Mesenchymal stem cell (in vitro differentiated cells and primary cell): ENCODE measurements around the gene WNT9A.

Source experiments
- DNase-seq: peaks from one replicate; pipeline ENCODE4 v3.0.0-alpha.2; 2013
- H2AFZ ChIP-seq: one replicate; pipeline ENCODE4 v1.6.1; 2013; ENCODE audit warnings: low read depth, mild to moderate bottlenecking, control low read depth, inconsistent platforms, low read length, moderate library complexity
- H2AK5ac ChIP-seq: 2 replicates; pipeline ENCODE4 v1.6.1; 2013; ENCODE audit warnings: low read length, moderate library complexity, mild to moderate bottlenecking, inconsistent platforms; ENCODE audit not compliant: severe bottlenecking
- H2BK120ac ChIP-seq: one replicate; pipeline ENCODE4 v1.6.1; 2013; ENCODE audit warnings: low read depth, mild to moderate bottlenecking, inconsistent platforms, low read length, moderate library complexity
- H2BK12ac ChIP-seq, 2 experiments: one replicate each; pipeline ENCODE4 v1.6.1; 2013; ENCODE audit warnings: inconsistent platforms in 2 of 2, low read length in 2 of 2, mild to moderate bottlenecking in 2 of 2, moderate library complexity in 2 of 2, control low read depth in 1 of 2
- H2BK15ac ChIP-seq: one replicate; pipeline ENCODE4 v1.6.1; 2013; ENCODE audit warnings: mild to moderate bottlenecking, low read depth, inconsistent platforms; ENCODE audit not compliant: poor library complexity, severe bottlenecking
- H2BK5ac ChIP-seq: 2 replicates; pipeline ENCODE4 v1.6.1; 2013; ENCODE audit warnings: low read depth, mild to moderate bottlenecking, low read length, control low read depth, inconsistent platforms; ENCODE audit not compliant: poor library complexity, severe bottlenecking
- H3K14ac ChIP-seq, 2 experiments: one replicate each; pipeline ENCODE4 v1.6.1; 2013; ENCODE audit warnings: inconsistent platforms in 2 of 2, low read length in 2 of 2, control low read depth in 1 of 2, mild to moderate bottlenecking in 1 of 2, moderate library complexity in 1 of 2
- H3K18ac ChIP-seq, 2 experiments: one replicate each; pipeline ENCODE4 v1.6.1; 2013; ENCODE audit warnings: inconsistent platforms in 2 of 2, low read length in 2 of 2, control low read depth in 1 of 2, low read depth in 1 of 2, mild to moderate bottlenecking in 1 of 2
- H3K23ac ChIP-seq, 2 experiments: one replicate each; pipeline ENCODE4 v1.6.1; 2013; ENCODE audit warnings: inconsistent platforms in 2 of 2, low read length in 2 of 2, mild to moderate bottlenecking in 2 of 2, moderate library complexity in 2 of 2, control low read depth in 1 of 2
- H3K27ac ChIP-seq: 2 replicates; pipeline ENCODE4 v1.5.1; 2013; ENCODE audit warnings: mild to moderate bottlenecking, moderate library complexity, low read length, control low read depth, inconsistent platforms; ENCODE audit not compliant: poor library complexity, severe bottlenecking
- H3K27me3 ChIP-seq, 2 experiments: 2 replicates each; pipeline versions ENCODE4 v1.6.1 to v1.7.0; 2013; ENCODE audit warnings: low read length in 2 of 2, mild to moderate bottlenecking in 2 of 2, moderate library complexity in 2 of 2, control low read depth in 1 of 2, inconsistent platforms in 1 of 2; ENCODE audit not compliant: control insufficient read depth in 1 of 2, insufficient read depth in 1 of 2
- H3K36me3 ChIP-seq, 2 experiments: 2 replicates each; pipeline versions ENCODE4 v1.6.1 to v1.7.0; 2013; ENCODE audit warnings: low read length in 2 of 2, control low read depth in 1 of 2, inconsistent platforms in 1 of 2, low read depth in 1 of 2, mild to moderate bottlenecking in 1 of 2; ENCODE audit not compliant: insufficient read depth in 2 of 2, control insufficient read depth in 1 of 2
- H3K4ac ChIP-seq, 2 experiments: one replicate each; pipeline ENCODE4 v1.6.1; 2013; ENCODE audit warnings: inconsistent platforms in 2 of 2, low read length in 2 of 2, mild to moderate bottlenecking in 2 of 2, moderate library complexity in 2 of 2, control low read depth in 1 of 2, low read depth in 1 of 2
- H3K4me1 ChIP-seq: 2 replicates; pipeline ENCODE4 v1.6.1; 2013; ENCODE audit warnings: low read depth, low read length, control low read depth; ENCODE audit not compliant: control insufficient read depth, insufficient read depth
- H3K4me2 ChIP-seq: 2 replicates; pipeline ENCODE4 v1.6.1; 2013; ENCODE audit warnings: low read length, mild to moderate bottlenecking, inconsistent platforms; ENCODE audit not compliant: poor library complexity, severe bottlenecking
- H3K4me3 ChIP-seq, 2 experiments: 2 replicates each; pipeline versions ENCODE4 v1.5.1 to v1.7.0; 2013; ENCODE audit warnings: low read length in 2 of 2, mild to moderate bottlenecking in 2 of 2, control low read depth in 1 of 2, low read depth in 1 of 2; ENCODE audit not compliant: insufficient read depth in 1 of 2
- H3K79me1 ChIP-seq: replicated peaks from 2 replicates; pipeline ENCODE4 v1.6.1; 2013; ENCODE audit warnings: mild to moderate bottlenecking, control low read depth, low read length, inconsistent platforms; ENCODE audit not compliant: poor library complexity, severe bottlenecking
- H3K9ac ChIP-seq: 2 replicates; pipeline ENCODE4 v1.7.0; 2013; ENCODE audit warnings: mild to moderate bottlenecking, low read length, moderate library complexity
- H3K9me3 ChIP-seq: 2 replicates; pipeline ENCODE4 v1.7.0; 2013; ENCODE audit warnings: mild to moderate bottlenecking, low read length; ENCODE audit not compliant: control insufficient read depth
- H4K8ac ChIP-seq: one replicate; pipeline ENCODE4 v1.6.1; 2013; ENCODE audit warnings: inconsistent platforms, mild to moderate bottlenecking, low read length, moderate library complexity
- H4K91ac ChIP-seq: one replicate; pipeline ENCODE4 v1.6.1; 2013; ENCODE audit warnings: mild to moderate bottlenecking, low read length, inconsistent platforms
- WGBS: methylation state at CpG from one replicate; pipeline ENCODE4 v1.1.7; 2013; ENCODE audit warnings: mixed read lengths; 5-methylcytosine and 5-hydroxymethylcytosine counted together

The WNT9A gene

GRCh38 chr1:227901906-227902640, 45.7 kb downstream of the WNT9A start:
- peaks cover 27% of the 10 kb centered on the region for H3K4me1 ChIP-seq
- H2BK120ac ChIP-seq = no peak overlapping the region
- no peak overlapping the region for H3K4ac ChIP-seq
- no peaks in the 10 kb centered on the region for H3K36me3 ChIP-seq
- no peak overlapping the region for H2BK5ac ChIP-seq
- WGBS = 30% methylated on average over 7 of the region's 11 CpGs
- H2BK12ac ChIP-seq = no peak overlapping the region
- H3K27ac ChIP-seq = no peak overlapping the region
- peaks cover 0 to 10% of the 10 kb centered on the region in 2 experiments for H3K27me3 ChIP-seq
- no peak overlapping the region for H3K9ac ChIP-seq
- H3K14ac ChIP-seq = no peak overlapping the region
- H3K18ac ChIP-seq = no peak overlapping the region
- H3K4me3 ChIP-seq = no peak overlapping the region
- no peak overlapping the region for H2BK15ac ChIP-seq
- no peak overlapping the region for H4K8ac ChIP-seq
- H2AK5ac ChIP-seq = peak overlapping the region; percentile 27
- no peak overlapping the region for H4K91ac ChIP-seq
- H3K9me3 ChIP-seq = no peaks in the 10 kb centered on the region
- H2AFZ ChIP-seq = no peak overlapping the region
- H3K23ac ChIP-seq = no peak overlapping the region
- H3K79me1 ChIP-seq = no peaks in the 10 kb centered on the region
- peak; percentile 37 for DNase-seq
- no peak overlapping the region for H3K4me2 ChIP-seq

- Histone ChIP-seq H4K8ac (no peak overlapping the region), H3K9me3 (no peaks in the 10 kb centered on the region), H2BK120ac (no peak overlapping the region), H4K91ac (no peak overlapping the region), H3K4me1 (peaks cover 34% of the 10 kb centered on the region), H3K4me3 (no peak overlapping the region), H3K4ac (no peak overlapping the region), H3K18ac (no peak overlapping the region), H3K23ac (no peak overlapping the region), H3K36me3 (no peaks in the 10 kb centered on the region), H2AFZ (no peak overlapping the region), H2BK15ac (no peak overlapping the region), H2BK5ac (no peak overlapping the region), H2AK5ac (peak overlapping the region; percentile 23), H3K79me1 (no peaks in the 10 kb centered on the region), H2BK12ac (no peak overlapping the region), H3K27me3 (peaks cover 0 to 10% of the 10 kb centered on the region in 2 experiments), H3K14ac (no peak overlapping the region), H3K4me2 (no peak overlapping the region), H3K27ac (no peak overlapping the region), H3K9ac (no peak overlapping the region)
- DNase-seq = no peak
- WGBS = 91% methylated on average over 13 of the region's 13 CpGs
Measured at GRCh38 chr1:227901239-227901905, 46.4 kb downstream of the WNT9A start.

DNA sequence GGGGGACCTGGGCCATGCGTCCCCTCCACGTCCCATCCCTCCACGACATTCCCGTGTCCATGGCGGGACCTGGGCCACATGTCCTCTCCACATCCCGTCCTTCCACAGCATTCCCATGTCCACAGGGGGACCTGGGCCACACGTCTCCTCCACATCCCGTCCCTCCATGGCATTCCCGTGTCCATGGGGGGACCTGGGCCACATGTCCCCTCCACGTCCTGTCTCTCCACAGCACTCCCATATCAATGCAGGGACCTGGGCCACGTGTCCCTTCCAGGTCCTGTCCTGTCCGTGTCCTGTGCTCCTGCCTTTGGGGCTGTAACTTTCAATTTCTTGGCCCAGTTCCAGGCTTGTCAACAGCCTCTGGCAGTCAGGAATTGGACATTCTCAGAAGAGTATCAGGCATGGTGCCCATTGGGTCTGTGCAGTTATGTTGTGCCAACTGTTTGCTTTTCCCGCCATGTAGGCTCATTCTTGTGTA, 47.1 kb downstream of the WNT9A start:
- peaks cover 40% of the 10 kb centered on the region for H3K4me1 ChIP-seq
- no peak overlapping the region for H2BK5ac ChIP-seq
- H3K9ac ChIP-seq = no peak overlapping the region
- no peak overlapping the region for H2BK12ac ChIP-seq
- no peak overlapping the region for H4K8ac ChIP-seq
- no peak overlapping the region for H3K27ac ChIP-seq
- no peak overlapping the region for H2BK15ac ChIP-seq
- no peaks in the 10 kb centered on the region for H3K79me1 ChIP-seq
- H3K27me3 ChIP-seq = peaks cover 0 to 10% of the 10 kb centered on the region in 2 experiments
- H3K14ac ChIP-seq = no peak overlapping the region
- no peak overlapping the region for H4K91ac ChIP-seq
- H3K36me3 ChIP-seq = no peaks in the 10 kb centered on the region
- H2AFZ ChIP-seq = no peak overlapping the region
- no peak overlapping the region for H3K23ac ChIP-seq
- 86% methylated on average over 13 of the region's 13 CpGs for WGBS
- H2BK120ac ChIP-seq = no peak overlapping the region
- H3K9me3 ChIP-seq = no peaks in the 10 kb centered on the region
- H3K4me2 ChIP-seq = no peak overlapping the region
- peak overlapping the region; percentile 37 for H2AK5ac ChIP-seq
- DNase-seq = no peak
- H3K4ac ChIP-seq = no peak overlapping the region
- H3K18ac ChIP-seq = no peak overlapping the region
- H3K4me3 ChIP-seq = no peak overlapping the region

GRCh38 chr1:227899820-227900449, 47.8 kb downstream of the WNT9A start:
- Histone ChIP-seq H3K9me3 (no peaks in the 10 kb centered on the region), H3K27me3 (peaks cover 0 to 10% of the 10 kb centered on the region in 2 experiments), H2BK15ac (no peak overlapping the region), H2BK120ac (no peak overlapping the region), H3K9ac (no peak overlapping the region), H3K14ac (no peak overlapping the region), H3K23ac (no peak overlapping the region), H3K27ac (no peak overlapping the region), H3K4me2 (no peak overlapping the region), H3K4me3 (no peak overlapping the region), H3K4me1 (peaks cover 45% of the 10 kb centered on the region), H3K36me3 (no peaks in the 10 kb centered on the region), H2AK5ac (no peak overlapping the region), H4K8ac (no peak overlapping the region), H2BK5ac (no peak overlapping the region), H4K91ac (no peak overlapping the region), H2BK12ac (no peak overlapping the region), H3K4ac (no peak overlapping the region), H3K79me1 (no peaks in the 10 kb centered on the region), H3K18ac (no peak overlapping the region), H2AFZ (no peak overlapping the region)
- DNase-seq = no peak
- 82% methylated on average over 18 of the region's 18 CpGs for WGBS
